ENCODE results near the gene TMC7.

DNA sequence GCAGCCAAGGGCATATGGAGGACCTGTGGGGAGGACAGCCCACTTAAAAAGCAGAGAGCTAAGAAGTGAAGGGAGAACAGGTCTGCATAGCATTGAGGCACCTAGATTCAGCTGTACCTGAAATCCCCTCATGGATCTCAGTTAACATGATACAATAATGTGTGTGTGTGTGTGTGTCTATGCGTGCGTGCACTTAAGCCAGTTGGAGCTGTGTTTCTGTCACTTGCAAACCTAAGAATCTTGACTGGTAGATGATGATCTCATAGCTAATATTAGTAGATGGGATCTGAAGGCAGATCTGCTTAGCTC, 128.3 kb downstream of the TMC7 start:
- no peak for TF ChIP-seq EZH2 (IDR thresholded peaks at IDR 0.05; ENCODE audit: low read depth, unreplicated experiment)
- TF ChIP-seq, protein P1, sequence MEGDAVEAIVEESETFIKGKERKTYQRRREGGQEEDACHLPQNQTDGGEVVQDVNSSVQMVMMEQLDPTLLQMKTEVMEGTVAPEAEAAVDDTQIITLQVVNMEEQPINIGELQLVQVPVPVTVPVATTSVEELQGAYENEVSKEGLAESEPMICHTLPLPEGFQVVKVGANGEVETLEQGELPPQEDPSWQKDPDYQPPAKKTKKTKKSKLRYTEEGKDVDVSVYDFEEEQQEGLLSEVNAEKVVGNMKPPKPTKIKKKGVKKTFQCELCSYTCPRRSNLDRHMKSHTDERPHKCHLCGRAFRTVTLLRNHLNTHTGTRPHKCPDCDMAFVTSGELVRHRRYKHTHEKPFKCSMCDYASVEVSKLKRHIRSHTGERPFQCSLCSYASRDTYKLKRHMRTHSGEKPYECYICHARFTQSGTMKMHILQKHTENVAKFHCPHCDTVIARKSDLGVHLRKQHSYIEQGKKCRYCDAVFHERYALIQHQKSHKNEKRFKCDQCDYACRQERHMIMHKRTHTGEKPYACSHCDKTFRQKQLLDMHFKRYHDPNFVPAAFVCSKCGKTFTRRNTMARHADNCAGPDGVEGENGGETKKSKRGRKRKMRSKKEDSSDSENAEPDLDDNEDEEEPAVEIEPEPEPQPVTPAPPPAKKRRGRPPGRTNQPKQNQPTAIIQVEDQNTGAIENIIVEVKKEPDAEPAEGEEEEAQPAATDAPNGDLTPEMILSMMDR (conservative IDR thresholded peaks at IDR 0.05; ENCODE audit: low read depth in 2 of 2): no peak
- TF ChIP-seq POLR2AphosphoS5 (IDR thresholded peaks at IDR 0.05; ENCODE audit: low read depth): no peak
- TF ChIP-seq, protein P2, sequence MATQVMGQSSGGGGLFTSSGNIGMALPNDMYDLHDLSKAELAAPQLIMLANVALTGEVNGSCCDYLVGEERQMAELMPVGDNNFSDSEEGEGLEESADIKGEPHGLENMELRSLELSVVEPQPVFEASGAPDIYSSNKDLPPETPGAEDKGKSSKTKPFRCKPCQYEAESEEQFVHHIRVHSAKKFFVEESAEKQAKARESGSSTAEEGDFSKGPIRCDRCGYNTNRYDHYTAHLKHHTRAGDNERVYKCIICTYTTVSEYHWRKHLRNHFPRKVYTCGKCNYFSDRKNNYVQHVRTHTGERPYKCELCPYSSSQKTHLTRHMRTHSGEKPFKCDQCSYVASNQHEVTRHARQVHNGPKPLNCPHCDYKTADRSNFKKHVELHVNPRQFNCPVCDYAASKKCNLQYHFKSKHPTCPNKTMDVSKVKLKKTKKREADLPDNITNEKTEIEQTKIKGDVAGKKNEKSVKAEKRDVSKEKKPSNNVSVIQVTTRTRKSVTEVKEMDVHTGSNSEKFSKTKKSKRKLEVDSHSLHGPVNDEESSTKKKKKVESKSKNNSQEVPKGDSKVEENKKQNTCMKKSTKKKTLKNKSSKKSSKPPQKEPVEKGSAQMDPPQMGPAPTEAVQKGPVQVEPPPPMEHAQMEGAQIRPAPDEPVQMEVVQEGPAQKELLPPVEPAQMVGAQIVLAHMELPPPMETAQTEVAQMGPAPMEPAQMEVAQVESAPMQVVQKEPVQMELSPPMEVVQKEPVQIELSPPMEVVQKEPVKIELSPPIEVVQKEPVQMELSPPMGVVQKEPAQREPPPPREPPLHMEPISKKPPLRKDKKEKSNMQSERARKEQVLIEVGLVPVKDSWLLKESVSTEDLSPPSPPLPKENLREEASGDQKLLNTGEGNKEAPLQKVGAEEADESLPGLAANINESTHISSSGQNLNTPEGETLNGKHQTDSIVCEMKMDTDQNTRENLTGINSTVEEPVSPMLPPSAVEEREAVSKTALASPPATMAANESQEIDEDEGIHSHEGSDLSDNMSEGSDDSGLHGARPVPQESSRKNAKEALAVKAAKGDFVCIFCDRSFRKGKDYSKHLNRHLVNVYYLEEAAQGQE (IDR thresholded peaks at IDR 0.05; ENCODE audit: unreplicated experiment): no peak
- no peak for TF ChIP-seq CREB1 (CRISPR knock-in tag; IDR thresholded peaks at IDR 0.05; ENCODE audit: low read depth)
- no peak for TF ChIP-seq JUNB (IDR thresholded peaks at IDR 0.05; ENCODE audit: unreplicated experiment)
- no peak for TF ChIP-seq EZH2phosphoT487 (IDR thresholded peaks at IDR 0.05; ENCODE audit: unreplicated experiment)
- no peak for TF ChIP-seq NANOG (IDR thresholded peaks at IDR 0.05; ENCODE audit: borderline replicate concordance)
- no peak for TF ChIP-seq ZNF331 (CRISPR knock-in tag; IDR thresholded peaks at IDR 0.05; ENCODE audit: low read depth)
- TF ChIP-seq STAT1 (IDR thresholded peaks at IDR 0.05; ENCODE audit: unreplicated experiment): no peak
- TF ChIP-seq, protein P3, sequence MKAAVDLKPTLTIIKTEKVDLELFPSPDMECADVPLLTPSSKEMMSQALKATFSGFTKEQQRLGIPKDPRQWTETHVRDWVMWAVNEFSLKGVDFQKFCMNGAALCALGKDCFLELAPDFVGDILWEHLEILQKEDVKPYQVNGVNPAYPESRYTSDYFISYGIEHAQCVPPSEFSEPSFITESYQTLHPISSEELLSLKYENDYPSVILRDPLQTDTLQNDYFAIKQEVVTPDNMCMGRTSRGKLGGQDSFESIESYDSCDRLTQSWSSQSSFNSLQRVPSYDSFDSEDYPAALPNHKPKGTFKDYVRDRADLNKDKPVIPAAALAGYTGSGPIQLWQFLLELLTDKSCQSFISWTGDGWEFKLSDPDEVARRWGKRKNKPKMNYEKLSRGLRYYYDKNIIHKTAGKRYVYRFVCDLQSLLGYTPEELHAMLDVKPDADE (IDR thresholded peaks at IDR 0.05): no peak
- TF ChIP-seq, protein P4, sequence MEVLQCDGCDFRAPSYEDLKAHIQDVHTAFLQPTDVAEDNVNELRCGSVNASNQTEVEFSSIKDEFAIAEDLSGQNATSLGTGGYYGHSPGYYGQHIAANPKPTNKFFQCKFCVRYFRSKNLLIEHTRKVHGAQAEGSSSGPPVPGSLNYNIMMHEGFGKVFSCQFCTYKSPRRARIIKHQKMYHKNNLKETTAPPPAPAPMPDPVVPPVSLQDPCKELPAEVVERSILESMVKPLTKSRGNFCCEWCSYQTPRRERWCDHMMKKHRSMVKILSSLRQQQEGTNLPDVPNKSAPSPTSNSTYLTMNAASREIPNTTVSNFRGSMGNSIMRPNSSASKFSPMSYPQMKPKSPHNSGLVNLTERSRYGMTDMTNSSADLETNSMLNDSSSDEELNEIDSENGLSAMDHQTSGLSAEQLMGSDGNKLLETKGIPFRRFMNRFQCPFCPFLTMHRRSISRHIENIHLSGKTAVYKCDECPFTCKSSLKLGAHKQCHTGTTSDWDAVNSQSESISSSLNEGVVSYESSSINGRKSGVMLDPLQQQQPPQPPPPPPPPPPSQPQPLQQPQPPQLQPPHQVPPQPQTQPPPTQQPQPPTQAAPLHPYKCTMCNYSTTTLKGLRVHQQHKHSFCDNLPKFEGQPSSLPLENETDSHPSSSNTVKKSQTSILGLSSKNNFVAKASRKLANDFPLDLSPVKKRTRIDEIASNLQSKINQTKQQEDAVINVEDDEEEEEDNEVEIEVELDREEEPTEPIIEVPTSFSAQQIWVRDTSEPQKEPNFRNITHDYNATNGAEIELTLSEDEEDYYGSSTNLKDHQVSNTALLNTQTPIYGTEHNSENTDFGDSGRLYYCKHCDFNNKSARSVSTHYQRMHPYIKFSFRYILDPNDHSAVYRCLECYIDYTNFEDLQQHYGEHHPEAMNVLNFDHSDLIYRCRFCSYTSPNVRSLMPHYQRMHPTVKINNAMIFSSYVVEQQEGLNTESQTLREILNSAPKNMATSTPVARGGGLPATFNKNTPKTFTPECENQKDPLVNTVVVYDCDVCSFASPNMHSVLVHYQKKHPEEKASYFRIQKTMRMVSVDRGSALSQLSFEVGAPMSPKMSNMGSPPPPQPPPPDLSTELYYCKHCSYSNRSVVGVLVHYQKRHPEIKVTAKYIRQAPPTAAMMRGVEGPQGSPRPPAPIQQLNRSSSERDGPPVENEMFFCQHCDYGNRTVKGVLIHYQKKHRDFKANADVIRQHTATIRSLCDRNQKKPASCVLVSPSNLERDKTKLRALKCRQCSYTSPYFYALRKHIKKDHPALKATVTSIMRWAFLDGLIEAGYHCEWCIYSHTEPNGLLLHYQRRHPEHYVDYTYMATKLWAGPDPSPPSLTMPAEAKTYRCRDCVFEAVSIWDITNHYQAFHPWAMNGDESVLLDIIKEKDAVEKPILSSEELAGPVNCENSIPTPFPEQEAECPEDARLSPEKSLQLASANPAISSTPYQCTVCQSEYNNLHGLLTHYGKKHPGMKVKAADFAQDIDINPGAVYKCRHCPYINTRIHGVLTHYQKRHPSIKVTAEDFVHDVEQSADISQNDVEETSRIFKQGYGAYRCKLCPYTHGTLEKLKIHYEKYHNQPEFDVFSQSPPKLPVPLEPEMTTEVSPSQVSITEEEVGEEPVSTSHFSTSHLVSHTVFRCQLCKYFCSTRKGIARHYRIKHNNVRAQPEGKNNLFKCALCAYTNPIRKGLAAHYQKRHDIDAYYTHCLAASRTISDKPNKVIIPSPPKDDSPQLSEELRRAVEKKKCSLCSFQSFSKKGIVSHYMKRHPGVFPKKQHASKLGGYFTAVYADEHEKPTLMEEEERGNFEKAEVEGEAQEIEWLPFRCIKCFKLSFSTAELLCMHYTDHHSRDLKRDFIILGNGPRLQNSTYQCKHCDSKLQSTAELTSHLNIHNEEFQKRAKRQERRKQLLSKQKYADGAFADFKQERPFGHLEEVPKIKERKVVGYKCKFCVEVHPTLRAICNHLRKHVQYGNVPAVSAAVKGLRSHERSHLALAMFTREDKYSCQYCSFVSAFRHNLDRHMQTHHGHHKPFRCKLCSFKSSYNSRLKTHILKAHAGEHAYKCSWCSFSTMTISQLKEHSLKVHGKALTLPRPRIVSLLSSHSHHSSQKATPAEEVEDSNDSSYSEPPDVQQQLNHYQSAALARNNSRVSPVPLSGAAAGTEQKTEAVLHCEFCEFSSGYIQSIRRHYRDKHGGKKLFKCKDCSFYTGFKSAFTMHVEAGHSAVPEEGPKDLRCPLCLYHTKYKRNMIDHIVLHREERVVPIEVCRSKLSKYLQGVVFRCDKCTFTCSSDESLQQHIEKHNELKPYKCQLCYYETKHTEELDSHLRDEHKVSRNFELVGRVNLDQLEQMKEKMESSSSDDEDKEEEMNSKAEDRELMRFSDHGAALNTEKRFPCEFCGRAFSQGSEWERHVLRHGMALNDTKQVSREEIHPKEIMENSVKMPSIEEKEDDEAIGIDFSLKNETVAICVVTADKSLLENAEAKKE (CRISPR knock-in tag; IDR thresholded peaks at IDR 0.05): no peak
- no peak for TF ChIP-seq ZNF114 (CRISPR knock-in tag; IDR thresholded peaks at IDR 0.05)

Measured in GM23338 (cell line).